Uterus (tissue), 2 donors: Measurements from ENCODE around the gene KPNA1.

Source experiments
- POLR2A ChIP-seq, 2 donors: fragments of 450-650 bp; IDR thresholded peaks; one replicate each; pipeline ENCODE4 v1.6.1; 2016; ENCODE audit warnings: antibody characterized with exemption in 2 of 2, mild to moderate bottlenecking in 1 of 2, moderate library complexity in 1 of 2
- TF ChIP-seq, protein P1 (sequence below), 4 experiments: fragments of 200-600 bp in 2 of 4; fragments of 450-650 bp in 2 of 4; sonication (generic) in 2 of 4; IDR thresholded peaks; one replicate each; pipeline ENCODE4 v1.5.1; 2016 to 2019; ENCODE audit warnings: antibody characterized with exemption in 4 of 4, mild to moderate bottlenecking in 2 of 4, moderate library complexity in 1 of 4

DNA sequence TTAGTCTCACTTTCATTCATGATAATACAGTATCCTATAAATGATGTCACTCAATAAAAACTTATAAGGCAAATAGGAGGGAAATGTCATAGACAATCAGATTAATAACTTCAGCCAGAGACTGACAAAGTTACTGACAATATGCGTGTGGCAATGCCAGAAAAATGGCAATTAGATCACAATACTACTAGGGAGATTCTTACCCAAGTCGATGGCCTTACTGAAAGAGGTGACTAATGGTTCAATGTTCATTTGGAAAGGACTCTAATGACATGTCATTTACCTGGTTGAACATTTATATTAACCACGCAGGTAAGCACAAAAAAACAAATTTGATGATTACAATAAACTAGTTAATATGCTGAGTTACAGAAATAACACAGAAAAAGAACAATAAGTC lies 52.9 kb downstream of the KPNA1 start:
- no peak for TF ChIP-seq POLR2A (IDR thresholded peaks at IDR 0.05)
- TF ChIP-seq, protein P1, sequence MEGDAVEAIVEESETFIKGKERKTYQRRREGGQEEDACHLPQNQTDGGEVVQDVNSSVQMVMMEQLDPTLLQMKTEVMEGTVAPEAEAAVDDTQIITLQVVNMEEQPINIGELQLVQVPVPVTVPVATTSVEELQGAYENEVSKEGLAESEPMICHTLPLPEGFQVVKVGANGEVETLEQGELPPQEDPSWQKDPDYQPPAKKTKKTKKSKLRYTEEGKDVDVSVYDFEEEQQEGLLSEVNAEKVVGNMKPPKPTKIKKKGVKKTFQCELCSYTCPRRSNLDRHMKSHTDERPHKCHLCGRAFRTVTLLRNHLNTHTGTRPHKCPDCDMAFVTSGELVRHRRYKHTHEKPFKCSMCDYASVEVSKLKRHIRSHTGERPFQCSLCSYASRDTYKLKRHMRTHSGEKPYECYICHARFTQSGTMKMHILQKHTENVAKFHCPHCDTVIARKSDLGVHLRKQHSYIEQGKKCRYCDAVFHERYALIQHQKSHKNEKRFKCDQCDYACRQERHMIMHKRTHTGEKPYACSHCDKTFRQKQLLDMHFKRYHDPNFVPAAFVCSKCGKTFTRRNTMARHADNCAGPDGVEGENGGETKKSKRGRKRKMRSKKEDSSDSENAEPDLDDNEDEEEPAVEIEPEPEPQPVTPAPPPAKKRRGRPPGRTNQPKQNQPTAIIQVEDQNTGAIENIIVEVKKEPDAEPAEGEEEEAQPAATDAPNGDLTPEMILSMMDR (IDR thresholded peaks at IDR 0.05), result no peak
